Activated CD4-positive, CD25-positive, alpha-beta regulatory T cell treated with anti-CD3 and anti-CD28 coated beads, Interleukin-2, amount 50 U/mL, for 72 hours (primary cell): ENCODE data around the gene HOXC13.

Experiments used
- DNase-seq: peaks from one replicate; pipeline ENCODE4 v3.0.0; 2021

The HOXC13 gene

GRCh38 chr12:53982648-53983567 lies 44.3 kb downstream of the HOXC13 start:
- no peak for DNase-seq

GRCh38 chr12:53983568-53983949 lies 44.9 kb downstream of the HOXC13 start:
- no peak for DNase-seq

GRCh38 chr12:53983950-53984572 lies 45.4 kb downstream of the HOXC13 start:
- DNase-seq = no peak

- DNase-seq = peak; percentile 79
These were observed 46.5 kb downstream of the HOXC13 start, which contains the start of gene HOXC10 for GRCh38 chr12:53984901-53985691. HOXC10 (plus strand) TSS chr12:53985146; CDS start chr12:53985260, 114 bp downstream.

DNA sequence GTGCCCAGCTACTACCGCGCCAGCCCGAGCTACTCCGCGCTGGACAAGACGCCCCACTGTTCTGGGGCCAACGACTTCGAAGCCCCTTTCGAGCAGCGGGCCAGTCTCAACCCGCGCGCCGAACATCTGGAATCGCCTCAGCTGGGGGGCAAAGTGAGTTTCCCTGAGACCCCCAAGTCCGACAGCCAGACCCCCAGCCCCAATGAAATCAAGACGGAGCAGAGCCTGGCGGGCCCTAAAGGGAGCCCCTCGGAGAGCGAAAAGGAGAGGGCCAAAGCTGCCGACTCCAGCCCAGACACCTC lies 47.0 kb downstream of the HOXC13 start:
- no peak for DNase-seq

- no peak for DNase-seq
These were observed 47.5 kb downstream of the HOXC13 start for GRCh38 chr12:53985994-53986685.

- DNase-seq = no peak
These were observed 48.3 kb downstream of the HOXC13 start for GRCh38 chr12:53986686-53987483.

GRCh38 chr12:53987787-53988230 lies 49.2 kb downstream of the HOXC13 start:
- no peak for DNase-seq

DNA sequence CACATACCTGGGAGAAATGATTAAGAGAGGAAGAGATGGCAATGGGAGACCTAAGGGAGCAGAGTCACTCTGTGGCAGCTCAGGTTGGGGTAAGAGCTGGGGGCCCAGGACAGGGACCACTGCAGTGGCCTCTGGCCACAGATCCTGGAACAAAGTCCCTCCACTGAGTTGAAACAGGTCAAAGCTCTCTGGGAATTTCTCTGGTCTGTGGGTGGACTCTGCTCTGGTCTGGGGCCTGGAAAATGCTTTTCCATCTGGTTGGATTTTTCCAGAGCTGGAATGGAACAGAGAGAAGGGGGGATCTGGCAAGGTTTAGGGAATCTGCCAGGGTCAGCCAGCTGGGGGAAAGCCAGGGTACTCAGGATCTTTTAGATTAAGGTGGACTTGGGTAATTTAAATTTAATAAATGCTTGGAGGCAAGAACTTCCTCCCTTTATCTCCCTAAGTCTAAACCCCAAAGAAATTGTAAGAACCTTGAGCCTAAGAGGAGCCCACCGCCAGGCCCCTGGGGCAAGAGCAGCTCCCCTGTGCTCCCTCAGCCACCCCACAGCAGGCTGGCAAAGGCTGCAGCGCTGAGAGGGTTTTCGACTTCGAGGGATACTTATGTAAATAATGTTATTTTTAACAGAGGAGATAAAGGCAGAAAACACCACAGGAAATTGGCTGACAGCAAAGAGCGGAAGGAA lies 50.1 kb downstream of the HOXC13 start:
- no peak for DNase-seq

DNA sequence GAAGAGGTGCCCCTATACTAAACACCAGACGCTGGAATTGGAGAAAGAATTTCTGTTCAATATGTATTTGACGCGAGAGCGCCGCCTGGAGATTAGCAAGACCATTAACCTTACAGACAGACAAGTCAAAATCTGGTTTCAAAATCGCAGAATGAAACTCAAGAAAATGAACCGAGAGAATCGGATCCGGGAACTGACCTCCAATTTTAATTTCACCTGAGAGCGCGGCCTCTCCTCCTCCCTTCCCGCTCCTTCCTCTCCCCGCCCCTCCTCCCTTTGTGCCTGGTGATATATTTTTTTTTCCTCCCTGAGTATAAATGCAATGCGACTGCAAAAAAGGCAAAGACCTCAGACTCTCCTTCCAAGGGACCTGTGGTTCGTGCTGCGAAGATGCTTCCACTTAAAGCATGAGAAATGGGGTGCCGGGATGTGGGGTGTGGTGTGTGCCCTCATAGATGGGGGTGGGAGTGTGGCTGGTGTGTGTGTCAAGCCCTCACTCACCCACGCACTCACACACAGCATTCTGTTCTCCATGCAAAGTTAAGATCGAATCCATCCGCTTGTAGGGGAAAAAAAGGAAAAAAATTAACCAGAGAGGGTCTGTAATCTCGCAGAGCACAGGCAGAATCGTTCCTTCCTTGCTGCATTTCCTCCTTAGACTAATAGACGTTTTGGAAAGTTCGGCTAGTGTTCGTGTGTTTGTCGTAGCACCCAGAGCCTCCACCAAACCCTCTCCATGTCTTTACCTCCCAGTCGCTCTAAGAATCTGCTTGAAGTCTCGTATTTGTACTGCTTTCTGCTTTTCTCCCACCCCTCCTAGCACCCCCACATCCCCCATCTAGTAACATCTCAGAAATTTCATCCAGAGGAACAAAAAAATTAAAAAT lies 50.8 kb downstream of the HOXC13 start:
- DNase-seq = no peak

DNA sequence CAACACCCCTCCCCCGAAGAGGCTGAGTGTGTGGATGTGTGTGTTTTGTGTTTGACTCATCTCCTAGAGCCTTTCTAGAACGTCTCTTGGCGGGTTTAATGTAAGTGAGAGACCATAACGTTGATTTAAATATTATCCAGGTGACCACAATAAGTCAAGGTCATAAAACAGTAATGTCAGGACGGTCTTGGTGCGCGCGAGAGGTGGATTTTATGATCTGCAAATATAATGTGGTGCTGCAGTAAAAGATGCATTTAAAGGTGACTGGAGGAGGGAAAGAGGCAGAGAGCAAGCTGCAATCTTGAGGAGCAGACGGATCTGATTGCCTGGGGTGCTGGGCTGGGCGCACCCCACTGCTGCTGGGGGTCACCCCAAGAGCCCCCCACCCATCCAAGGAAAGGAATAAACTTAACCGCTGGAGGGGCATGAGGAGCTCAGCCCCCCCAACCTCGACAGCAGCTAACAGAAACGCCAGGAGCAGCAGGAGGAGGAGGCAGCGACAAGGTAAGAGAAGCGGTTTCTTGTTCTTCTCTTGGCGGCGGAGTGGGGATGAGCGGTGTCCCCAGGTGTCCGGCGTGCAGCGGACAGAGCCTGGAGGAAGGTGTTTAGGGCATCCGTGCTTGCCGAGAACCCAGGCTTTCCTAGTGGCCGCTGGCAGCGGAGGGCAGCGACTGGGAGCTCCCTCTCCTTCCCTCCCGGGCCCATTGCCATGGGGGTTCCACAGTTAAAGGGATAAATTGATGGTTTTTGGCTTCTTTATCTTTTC lies 51.9 kb downstream of the HOXC13 start:
- DNase-seq = no peak

DNA sequence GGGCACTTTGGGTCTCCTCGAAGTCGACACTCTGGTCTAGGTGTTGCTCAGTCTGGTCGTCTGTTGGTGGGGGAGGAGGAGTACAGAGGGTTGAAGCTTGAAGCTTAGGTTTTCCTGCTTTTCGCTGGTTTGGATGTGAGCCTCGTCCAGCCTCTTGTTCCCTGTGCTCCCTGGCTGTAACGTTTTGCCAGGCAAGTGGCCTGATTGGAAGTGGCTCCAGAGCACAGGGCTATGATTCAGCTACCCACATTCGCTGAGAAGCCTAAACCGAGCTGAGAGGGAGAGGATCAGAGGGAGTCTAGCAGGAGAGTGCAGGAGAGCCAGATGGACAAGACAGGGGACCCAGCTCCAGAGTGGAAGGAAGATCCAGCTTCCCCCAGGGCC lies 52.4 kb downstream of the HOXC13 start:
- DNase-seq = no peak

DNA sequence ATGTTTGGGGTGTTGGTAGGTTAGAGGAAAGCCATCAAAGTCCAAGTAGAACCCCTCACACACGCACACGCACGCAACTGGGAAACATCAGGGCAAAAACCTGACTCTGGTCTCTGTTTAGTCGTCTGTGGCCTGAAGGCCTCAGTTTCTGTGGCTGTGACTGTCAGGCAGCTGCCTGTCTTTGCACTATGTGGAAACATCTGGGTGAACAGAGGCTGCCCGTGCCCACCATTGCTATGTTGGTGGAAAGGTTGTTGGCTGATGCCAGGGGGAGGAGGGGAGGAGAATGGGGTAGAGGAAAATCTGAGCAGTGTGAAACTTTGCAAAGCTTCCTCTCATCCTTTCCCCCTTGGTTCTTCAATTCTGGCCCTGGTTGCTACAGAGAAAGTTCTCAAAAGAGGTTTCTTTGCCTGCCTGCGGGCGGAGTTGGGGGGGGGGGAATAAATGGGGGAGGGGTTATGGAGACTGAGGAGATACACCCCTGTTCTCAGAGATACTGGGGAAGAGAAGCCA lies 53.8 kb downstream of the HOXC13 start:
- DNase-seq = no peak

DNA sequence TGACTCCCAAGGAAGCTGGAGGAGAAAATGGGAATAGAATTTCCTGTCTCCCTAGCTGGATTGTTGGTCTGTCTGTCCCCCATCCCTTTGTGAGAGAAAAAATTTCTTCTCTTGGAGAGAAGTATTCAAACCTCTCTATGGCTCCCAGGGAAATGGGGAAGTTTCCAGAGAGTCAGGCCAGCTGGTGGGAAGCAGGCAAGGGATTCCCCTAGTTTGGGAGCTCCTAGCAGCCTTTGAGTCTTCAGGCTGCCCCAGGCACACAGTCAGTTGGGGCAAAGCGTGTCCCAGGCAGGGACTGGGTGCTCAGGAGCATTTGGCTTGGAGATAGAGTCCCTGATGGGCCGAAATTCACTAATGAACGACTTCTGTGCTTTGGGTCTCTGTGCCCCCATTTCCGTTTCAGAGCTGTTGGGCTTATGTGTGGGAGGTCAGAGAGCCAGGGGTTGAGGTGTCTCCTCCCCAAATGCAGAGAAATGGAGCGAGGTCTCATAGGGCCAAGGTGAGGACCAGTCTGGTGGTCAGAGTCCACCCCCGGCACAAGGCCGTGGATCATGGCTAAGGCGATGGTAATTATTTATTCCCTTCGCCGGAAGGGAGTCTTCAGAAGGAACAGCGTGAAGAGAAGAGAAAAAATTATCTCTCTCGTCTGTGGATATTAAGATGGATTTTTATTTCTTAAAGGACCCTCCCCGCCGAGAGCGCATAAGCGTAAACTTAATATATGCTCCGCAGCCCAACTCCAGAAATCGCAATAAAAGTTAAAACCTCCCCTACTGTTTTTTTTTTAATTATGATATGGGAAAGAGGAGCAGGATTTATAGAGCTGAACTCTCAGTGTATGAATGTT lies 54.8 kb downstream of the HOXC13 start:
- no peak for DNase-seq

DNA sequence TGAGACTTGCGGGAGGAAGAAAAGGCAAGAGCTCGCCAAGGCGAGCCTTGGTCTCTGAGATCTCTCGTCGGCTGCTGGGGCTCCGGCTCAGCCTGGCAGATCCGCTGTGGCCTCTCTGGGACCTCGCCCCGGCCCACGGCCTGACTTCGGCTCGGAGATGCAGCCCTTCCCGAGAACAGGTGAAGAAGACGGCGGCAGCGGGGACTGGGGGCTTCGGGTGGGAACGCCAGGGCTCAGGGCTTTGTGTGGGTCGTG lies 55.3 kb downstream of the HOXC13 start:
- DNase-seq = no peak

GRCh38 chr12:53994264-53995001 lies 55.8 kb downstream of the HOXC13 start:
- DNase-seq = no peak

- no peak for DNase-seq
These were observed 56.4 kb downstream of the HOXC13 start for GRCh38 chr12:53995002-53995377.
